ENCODE data around the gene FAM174B. TPM values are rescaled to one million over a fixed set of nuclear protein-coding genes. Genes with fewer than 3 reads are reported as not detected.

FAM174B gene
- total RNA-seq, 1 donor from 2014 or later = 0.53 TPM

DNA sequence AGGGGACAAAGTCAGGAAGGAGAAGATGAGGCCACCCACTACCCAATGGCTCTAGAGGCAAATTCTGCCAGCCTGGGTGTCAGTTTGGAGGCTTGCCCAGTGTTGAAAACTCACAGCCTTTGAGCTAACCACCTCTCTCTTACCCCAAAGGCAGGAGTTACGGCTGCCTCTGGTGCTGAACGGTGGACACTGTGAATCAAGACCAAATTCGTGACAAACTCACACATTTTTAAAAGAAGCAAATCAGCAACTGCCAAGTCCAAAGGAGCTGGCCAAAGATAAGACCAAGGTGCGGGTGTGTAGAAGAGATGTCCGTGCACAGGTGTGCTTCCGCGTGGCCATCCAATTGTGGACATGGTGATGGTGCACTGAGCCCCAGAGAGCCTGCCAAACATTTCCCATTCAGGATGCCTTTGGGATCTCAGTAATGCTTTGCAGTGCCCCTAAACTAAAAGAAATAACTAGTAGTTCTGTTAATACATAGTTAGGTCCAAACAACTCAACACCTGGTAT, 74.6 kb downstream of the FAM174B start:
- TF ChIP-seq, protein P1, sequence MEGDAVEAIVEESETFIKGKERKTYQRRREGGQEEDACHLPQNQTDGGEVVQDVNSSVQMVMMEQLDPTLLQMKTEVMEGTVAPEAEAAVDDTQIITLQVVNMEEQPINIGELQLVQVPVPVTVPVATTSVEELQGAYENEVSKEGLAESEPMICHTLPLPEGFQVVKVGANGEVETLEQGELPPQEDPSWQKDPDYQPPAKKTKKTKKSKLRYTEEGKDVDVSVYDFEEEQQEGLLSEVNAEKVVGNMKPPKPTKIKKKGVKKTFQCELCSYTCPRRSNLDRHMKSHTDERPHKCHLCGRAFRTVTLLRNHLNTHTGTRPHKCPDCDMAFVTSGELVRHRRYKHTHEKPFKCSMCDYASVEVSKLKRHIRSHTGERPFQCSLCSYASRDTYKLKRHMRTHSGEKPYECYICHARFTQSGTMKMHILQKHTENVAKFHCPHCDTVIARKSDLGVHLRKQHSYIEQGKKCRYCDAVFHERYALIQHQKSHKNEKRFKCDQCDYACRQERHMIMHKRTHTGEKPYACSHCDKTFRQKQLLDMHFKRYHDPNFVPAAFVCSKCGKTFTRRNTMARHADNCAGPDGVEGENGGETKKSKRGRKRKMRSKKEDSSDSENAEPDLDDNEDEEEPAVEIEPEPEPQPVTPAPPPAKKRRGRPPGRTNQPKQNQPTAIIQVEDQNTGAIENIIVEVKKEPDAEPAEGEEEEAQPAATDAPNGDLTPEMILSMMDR (IDR thresholded peaks at IDR 0.05; ENCODE audit: insufficient read depth, low read length, severe bottlenecking) = no peak
- Histone ChIP-seq H3K36me3 (ENCODE audit: control insufficient read depth, insufficient read depth, low read length) (no peaks in the 10 kb centered on the region), H3K4me3 (ENCODE audit: low read depth, low read length) (no peak overlapping the region), H3K27me3 (ENCODE audit: control insufficient read depth, insufficient read depth, low read length) (no peaks in the 10 kb centered on the region)
- FAIRE-seq (no peak), DNase-seq (ENCODE audit: low read depth) (no peak)

DNA sequence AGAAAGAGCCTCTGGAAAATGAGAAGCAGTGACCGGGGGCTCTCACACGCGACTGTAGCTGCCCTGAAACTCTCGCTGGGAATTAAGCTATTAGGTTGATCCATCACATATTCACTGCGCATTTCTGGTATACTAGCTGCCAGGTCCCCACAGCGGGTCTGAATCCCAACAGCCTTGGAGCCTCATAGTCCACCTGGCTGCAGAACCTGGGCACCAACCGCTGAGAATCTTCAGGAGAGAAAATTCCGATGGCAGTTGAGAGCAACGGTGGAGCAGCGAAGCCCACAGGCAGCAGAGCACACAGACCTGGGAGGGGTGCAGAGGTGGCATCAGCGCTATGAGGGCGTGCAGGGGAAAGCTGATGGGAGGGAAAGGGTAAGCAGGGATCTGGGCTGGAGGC, 75.1 kb downstream of the FAM174B start:
- H3K4me3 ChIP-seq (ENCODE audit: low read depth, low read length) = no peak overlapping the region
- H3K36me3 ChIP-seq (ENCODE audit: control insufficient read depth, insufficient read depth, low read length) = no peaks in the 10 kb centered on the region
- no peak for DNase-seq (ENCODE audit: low read depth)
- TF ChIP-seq, protein P1 (IDR thresholded peaks at IDR 0.05; ENCODE audit: insufficient read depth, low read length, severe bottlenecking) = no peak
- peak; percentile 7 for FAIRE-seq
- H3K27me3 ChIP-seq (ENCODE audit: control insufficient read depth, insufficient read depth, low read length) = no peaks in the 10 kb centered on the region

DNA sequence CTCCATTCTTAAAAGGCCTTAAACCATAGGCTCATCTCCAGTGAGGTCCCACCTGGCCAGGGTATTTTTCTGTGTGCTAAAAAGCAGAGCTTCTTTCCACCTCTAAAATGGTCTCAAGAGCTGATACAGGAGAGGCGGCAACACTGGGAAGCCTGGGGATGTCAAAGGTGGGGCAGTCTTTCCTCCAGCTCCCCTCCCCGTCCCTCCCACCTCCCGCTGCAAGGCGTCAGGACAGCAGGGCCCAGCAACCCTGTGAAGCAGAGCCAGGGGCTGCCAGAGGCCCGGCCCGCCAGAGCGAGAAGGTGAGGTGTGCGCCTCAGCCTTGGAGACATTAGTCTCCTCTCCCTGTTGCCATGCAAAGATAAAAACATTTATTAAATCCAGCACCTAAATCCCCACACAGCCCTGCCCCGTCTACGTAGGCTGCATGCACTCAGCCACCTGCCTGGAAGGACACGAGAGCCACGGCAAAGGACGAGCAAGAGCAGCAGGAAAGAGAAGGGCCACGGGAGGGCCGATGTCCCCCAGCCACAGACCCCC, 75.6 kb downstream of the FAM174B start:
- TF ChIP-seq, protein P1 (IDR thresholded peaks at IDR 0.05; ENCODE audit: insufficient read depth, low read length, severe bottlenecking) = no peak
- DNase-seq (ENCODE audit: low read depth) = no peak
- no peak for FAIRE-seq
- Histone ChIP-seq H3K4me3 (ENCODE audit: low read depth, low read length) (no peak overlapping the region), H3K27me3 (ENCODE audit: control insufficient read depth, insufficient read depth, low read length) (no peaks in the 10 kb centered on the region), H3K36me3 (ENCODE audit: control insufficient read depth, insufficient read depth, low read length) (no peaks in the 10 kb centered on the region)

DNA sequence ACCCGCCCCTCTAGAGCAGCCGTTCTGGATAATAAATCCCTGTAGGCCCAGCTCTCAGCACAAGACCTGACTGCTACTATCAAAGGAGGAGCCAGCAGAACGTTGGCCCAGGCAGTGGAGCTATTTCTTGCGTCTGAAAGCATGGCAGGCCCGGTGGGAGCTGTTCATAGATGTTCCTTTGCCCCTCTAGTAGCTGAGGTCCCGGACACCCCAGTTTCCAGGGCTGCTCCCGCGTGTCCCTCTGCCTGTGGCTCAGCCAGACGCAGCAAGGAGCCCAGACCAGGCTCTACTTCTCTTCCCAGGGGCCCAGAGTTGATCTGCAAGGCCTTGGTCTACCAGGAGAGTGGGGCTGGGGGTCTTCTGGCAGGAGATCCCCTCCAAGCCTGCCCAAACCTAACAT, 76.1 kb downstream of the FAM174B start:
- TF ChIP-seq, protein P1 (IDR thresholded peaks at IDR 0.05; ENCODE audit: insufficient read depth, low read length, severe bottlenecking) = no peak
- H3K4me3 ChIP-seq (ENCODE audit: low read depth, low read length) = no peak overlapping the region
- no peak for DNase-seq (ENCODE audit: low read depth)
- no peaks in the 10 kb centered on the region for H3K27me3 ChIP-seq (ENCODE audit: control insufficient read depth, insufficient read depth, low read length)
- H3K36me3 ChIP-seq (ENCODE audit: control insufficient read depth, insufficient read depth, low read length) = no peaks in the 10 kb centered on the region
- no peak for FAIRE-seq

DNA sequence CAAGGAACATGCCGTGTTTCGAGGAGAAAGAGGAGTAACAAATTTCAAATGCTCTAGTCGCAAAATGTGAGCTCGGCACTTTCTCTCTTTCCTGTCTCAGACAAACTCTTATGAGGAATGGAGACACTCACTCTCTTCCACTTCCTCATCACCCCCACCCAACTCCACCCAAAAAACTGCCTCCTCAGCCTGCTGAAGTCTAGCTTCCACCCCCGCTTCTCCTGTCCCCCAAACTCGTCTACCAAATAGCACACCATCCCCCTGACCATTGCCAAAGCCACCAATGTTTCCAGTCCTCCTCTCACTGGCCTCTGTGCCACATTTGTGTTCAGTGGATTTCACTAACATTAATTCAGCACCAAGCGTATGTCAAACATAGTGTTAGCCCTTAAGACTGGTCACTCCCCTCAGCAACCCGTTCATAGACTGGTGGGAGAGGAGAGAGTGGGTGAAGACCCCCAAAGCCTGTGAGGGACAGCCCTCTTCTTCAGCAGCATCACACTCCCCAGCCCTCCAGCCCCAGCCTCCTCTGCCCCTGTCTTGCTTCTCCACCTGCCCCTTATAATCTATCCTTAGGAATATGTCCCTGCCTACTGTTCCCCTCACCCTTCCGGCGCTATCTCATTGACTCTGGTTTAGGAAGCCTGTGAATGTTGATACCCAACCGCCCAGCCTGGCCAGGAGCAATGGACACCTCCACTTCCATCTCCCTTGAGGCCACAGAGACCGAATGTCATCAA, 77.3 kb downstream of the FAM174B start:
- TF ChIP-seq, protein P1 (IDR thresholded peaks at IDR 0.05; ENCODE audit: insufficient read depth, low read length, severe bottlenecking) = no peak
- Histone ChIP-seq H3K27me3 (ENCODE audit: control insufficient read depth, insufficient read depth, low read length) (no peaks in the 10 kb centered on the region), H3K4me3 (ENCODE audit: low read depth, low read length) (no peak overlapping the region), H3K36me3 (ENCODE audit: control insufficient read depth, insufficient read depth, low read length) (no peaks in the 10 kb centered on the region)
- FAIRE-seq = peak; percentile 73
- no peak for DNase-seq (ENCODE audit: low read depth)

Measured in bronchial epithelial cell (primary cell).